ENCODE results near the gene RBBP4.

- TF ChIP-seq CTCF (IDR thresholded peaks at IDR 0.05; ENCODE audit: low read length): no peak
- no peak for TF ChIP-seq EZH2phosphoT487 (IDR thresholded peaks at IDR 0.05; ENCODE audit: low read length)
These were observed 45.1 kb upstream of the RBBP4 start for GRCh38 chr1:32605711-32606424.
